GM12872 (cell line): ENCODE measurements around the gene TMEM184B.

Experiments used
- CTCF ChIP-seq: IDR thresholded peaks from 3 replicates; pipeline ENCODE4 v1.5.1; 2011; ENCODE audit warnings: low read depth, mild to moderate bottlenecking, low read length, moderate library complexity; ENCODE audit not compliant: insufficient read depth

TMEM184B gene

GRCh38 chr22:38218661-38219622, 53.9 kb downstream of the TMEM184B start:
- no peak for TF ChIP-seq CTCF

GRCh38 chr22:38215156-38216038, 57.4 kb downstream of the TMEM184B start:
- no peak for TF ChIP-seq CTCF

- no peak for TF ChIP-seq CTCF
Measured at GRCh38 chr22:38214302-38215056, 58.3 kb downstream of the TMEM184B start.

GRCh38 chr22:38213990-38214301, 58.9 kb downstream of the TMEM184B start:
- no peak for TF ChIP-seq CTCF

GRCh38 chr22:38213319-38213989, 59.4 kb downstream of the TMEM184B start:
- TF ChIP-seq CTCF = no peak

GRCh38 chr22:38212442-38212841, 60.4 kb downstream of the TMEM184B start:
- TF ChIP-seq CTCF = no peak
